PFSK-1 (cell line): ENCODE measurements around the gene RHNO1.

ENCODE experiments used
- POLR2AphosphoS5 ChIP-seq: IDR thresholded peaks from 2 replicates; pipeline ENCODE4 v1.6.1; 2012; ENCODE audit warnings: low read depth, mild to moderate bottlenecking, control low read depth, low read length, moderate library complexity
- TAF1 ChIP-seq: IDR thresholded peaks from 2 replicates; pipeline ENCODE4 v1.6.1; 2012; ENCODE audit warnings: low read length, control low read depth, borderline replicate concordance; ENCODE audit not compliant: insufficient read depth
- TF ChIP-seq, protein P1 (sequence below), 2 experiments: IDR thresholded peaks; 2 replicates each; pipeline versions ENCODE4 v1.6.1 to v1.8.0; 2011 to 2012; ENCODE audit warnings: low read depth in 2 of 2, low read length in 2 of 2, control low read depth in 1 of 2, inconsistent platforms in 1 of 2, mild to moderate bottlenecking in 1 of 2, moderate library complexity in 1 of 2; ENCODE audit not compliant: insufficient read depth in 1 of 2

DNA sequence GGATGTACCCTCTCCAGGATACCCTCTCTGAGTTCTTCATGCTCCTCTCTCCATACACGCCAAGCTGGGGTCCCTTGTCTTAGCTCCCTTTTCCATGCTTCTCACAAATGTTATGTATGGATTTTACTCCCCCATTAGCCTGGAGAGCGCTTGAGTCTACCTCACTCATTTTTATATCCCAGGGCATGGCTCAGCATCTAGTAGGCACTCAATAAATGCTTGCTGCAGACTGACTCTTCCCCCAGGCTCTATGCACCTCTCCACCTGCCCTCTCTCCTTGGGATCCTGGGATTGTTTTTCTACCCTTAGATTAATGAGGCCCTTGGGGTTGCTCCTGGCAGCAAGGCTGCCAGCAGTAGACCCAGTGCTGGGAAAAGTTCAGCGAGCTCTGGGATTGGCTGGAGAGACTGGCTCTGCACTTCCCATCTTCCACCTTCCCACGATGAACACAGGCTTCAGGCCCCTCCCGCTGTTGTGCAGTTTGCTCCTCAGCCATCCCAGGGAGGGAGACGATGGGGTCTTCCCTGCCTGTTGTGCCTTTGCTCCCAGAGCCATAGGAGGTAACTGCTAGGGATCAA lies 44.4 kb upstream of the RHNO1 start:
- TF ChIP-seq, protein P1, sequence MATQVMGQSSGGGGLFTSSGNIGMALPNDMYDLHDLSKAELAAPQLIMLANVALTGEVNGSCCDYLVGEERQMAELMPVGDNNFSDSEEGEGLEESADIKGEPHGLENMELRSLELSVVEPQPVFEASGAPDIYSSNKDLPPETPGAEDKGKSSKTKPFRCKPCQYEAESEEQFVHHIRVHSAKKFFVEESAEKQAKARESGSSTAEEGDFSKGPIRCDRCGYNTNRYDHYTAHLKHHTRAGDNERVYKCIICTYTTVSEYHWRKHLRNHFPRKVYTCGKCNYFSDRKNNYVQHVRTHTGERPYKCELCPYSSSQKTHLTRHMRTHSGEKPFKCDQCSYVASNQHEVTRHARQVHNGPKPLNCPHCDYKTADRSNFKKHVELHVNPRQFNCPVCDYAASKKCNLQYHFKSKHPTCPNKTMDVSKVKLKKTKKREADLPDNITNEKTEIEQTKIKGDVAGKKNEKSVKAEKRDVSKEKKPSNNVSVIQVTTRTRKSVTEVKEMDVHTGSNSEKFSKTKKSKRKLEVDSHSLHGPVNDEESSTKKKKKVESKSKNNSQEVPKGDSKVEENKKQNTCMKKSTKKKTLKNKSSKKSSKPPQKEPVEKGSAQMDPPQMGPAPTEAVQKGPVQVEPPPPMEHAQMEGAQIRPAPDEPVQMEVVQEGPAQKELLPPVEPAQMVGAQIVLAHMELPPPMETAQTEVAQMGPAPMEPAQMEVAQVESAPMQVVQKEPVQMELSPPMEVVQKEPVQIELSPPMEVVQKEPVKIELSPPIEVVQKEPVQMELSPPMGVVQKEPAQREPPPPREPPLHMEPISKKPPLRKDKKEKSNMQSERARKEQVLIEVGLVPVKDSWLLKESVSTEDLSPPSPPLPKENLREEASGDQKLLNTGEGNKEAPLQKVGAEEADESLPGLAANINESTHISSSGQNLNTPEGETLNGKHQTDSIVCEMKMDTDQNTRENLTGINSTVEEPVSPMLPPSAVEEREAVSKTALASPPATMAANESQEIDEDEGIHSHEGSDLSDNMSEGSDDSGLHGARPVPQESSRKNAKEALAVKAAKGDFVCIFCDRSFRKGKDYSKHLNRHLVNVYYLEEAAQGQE (IDR thresholded peaks at IDR 0.05; ENCODE audit: insufficient read depth in 1 of 2, low read depth in 2 of 2, low read length in 2 of 2), result no peak
- TF ChIP-seq POLR2AphosphoS5, result no peak
- TF ChIP-seq TAF1, result no peak
